HG03039 (cell line): ENCODE results near the gene TMC8.
"Not testable (repeated sequence)": the region's sequence is repeated elsewhere in the genome, so short reads cannot be mapped to it uniquely, and the experiment has no call there.

Experiments used
- ATAC-seq: cut with Tn5 transposase; IDR thresholded peaks from one replicate; pipeline ENCODE4 v1.9.1; 2021; ENCODE audit warnings: mild to moderate bottlenecking, moderate library complexity; ENCODE audit not compliant: unreplicated experiment

The TMC8 gene

GRCh38 chr17:78154903-78155811 lies 24.6 kb downstream of the TMC8 start:
- ATAC-seq: no peak

- no peak for ATAC-seq
Measured at GRCh38 chr17:78159575-78160158, 29.1 kb downstream of the TMC8 start.

- no peak for ATAC-seq
Measured at GRCh38 chr17:78163881-78164747, 33.5 kb downstream of the TMC8 start.

DNA sequence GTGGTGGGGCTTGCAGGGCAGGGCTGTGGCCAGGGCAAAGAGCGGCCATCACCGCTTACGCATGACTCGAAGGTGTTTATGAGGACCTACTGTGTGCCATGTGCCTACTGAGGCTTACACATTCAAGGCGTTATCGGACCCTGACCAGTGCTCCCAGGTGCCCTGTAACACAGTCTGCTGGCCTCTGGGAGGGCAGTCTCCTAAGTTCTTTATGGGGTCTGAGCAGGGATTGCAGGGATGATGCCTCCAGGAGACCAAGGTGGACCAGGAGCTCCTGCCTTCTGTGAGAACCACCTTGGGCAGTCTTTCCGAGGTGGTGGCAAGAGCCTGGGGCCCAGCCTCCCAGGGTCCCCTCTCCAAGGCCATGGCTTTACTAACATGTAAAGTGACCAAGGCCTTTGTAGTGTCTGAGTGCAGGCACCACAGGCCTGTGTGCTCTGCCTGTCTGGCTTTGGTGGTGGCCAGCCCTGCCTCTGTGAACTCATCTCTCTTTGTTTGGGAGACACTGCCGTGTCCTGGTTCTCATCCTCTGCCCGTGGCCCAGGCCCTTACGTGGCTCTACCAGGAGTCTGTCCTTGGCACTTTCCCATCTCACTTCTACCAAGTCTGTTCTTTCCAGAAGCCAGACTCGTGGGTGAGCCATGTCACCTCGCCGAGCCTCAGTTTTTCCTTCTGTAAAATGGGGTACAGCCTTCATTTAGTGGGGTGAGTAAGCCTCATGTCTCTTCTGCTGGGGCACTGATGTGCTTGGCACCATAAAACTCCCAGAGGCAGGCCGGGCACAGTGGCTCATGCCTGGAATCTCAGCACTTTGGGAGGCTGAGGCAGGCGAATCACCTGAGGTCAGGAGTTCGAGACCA lies 34.4 kb downstream of the TMC8 start:
- no peak for ATAC-seq

GRCh38 chr17:78166416-78166815 lies 35.8 kb downstream of the TMC8 start:
- ATAC-seq: no peak

DNA sequence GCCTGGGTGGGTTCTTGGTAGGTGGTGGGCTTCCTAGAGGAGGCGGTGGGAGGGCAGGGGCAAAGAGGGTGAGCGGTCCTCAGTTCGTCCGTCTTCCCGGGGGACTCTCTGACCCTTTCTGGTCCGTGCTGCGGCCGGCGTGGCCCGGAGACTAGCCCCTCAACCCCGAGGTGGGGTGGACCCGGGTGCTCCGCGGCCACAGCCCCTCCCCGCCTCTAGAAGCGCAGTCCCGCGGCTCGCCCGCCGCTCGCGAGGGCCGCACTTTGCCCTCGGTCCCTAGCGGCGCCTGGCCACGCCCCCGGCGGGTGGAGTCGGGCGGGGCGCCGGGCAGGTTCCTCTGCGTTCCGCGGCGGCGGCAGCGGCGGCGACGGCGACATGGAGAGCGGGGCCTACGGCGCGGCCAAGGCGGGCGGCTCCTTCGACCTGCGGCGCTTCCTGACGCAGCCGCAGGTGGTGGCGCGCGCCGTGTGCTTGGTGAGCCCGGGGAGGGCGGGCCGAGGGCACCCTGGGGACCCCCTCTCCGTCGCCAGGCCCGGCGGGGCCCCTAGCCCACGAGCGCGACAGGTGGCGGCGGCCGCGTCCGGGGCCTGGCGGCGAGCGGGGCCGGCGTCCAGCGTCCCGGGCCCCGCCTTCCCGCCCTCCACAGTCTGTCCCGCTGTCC lies 37.8 kb downstream of the TMC8 start, which contains the start of gene SYNGR2:
Gene SYNGR2, plus strand, starts transcription at position 340 of the 661 bp plus-strand sequence. Its CDS starts 36 bp downstream, at position 376.
- ATAC-seq: no peak

DNA sequence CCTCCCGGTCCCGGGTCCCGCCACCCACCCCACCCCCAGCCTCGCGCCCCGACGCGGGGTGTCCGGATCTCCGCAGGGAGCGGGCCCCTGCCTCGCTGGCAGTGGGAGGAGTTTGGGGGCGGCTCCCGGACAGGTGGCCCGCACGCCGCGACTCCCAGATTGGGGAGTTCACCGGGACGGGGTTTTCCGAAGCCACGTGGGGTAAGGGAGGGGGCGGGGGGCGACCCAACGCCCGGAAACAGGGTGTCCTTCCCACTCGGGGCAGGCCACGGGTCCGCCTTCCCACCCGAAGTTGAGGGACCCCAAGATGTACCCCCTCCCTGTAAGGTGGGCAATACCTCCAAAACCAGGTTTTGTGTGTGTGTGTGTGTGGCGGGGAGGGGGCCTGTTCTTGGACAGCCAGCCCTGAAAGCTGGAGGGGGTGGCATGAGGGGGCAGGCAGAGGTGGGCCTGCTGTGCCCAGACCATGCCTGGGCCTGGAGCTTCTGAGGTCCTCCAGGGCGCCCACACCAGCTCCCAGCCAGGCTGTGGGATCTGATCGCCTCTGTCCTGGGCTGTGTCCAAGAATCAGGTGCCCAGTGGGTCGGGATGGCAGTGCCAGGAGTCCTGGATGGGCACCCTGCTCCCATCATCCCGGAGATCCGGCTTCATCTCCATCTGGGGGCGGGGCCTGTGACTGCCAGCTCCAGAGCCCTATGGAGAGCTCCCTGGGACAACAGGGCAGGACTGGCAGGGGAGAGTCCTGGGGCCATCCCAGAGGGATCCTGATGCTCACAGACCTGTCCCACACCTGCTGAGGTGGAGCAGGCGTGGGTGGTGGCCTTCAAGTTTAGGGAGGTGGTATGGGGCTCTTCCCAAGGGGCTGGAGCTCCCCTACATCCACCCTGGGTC lies 38.6 kb downstream of the TMC8 start:
- ATAC-seq: no peak

DNA sequence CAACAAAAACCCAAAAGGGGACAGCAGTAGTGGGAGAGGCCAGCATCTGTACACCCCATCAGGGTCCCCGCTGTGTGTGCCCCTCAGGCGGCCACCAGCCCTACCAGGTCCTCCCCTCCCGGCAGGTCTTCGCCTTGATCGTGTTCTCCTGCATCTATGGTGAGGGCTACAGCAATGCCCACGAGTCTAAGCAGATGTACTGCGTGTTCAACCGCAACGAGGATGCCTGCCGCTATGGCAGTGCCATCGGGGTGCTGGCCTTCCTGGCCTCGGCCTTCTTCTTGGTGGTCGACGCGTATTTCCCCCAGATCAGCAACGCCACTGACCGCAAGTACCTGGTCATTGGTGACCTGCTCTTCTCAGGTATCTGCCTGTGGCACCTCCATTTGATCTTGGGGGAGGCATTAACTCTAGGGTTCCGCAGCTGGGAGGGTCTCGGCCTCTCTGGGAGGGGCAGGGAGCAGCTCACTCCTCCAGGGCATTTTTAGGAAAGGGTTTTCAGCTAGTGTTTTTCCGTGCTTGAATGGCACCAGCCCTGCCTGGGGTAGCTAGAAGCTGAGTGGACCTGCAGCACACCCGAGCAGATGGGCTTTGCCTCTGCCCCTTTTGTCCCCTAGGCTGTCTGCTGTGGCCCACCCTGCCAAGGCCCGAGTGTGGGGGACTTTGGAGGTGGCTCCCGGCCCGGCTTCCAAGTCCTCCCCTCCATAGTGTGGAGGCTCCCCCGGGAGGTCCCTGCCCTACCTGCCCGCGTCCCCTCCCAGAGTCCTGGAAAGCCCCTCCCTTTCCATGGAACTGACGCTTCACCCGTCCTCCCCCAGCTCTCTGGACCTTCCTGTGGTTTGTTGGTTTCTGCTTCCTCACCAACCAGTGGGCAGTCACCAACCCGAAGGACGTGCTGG lies 40.4 kb downstream of the TMC8 start:
- no peak for ATAC-seq

GRCh38 chr17:78171591-78172248 lies 41.1 kb downstream of the TMC8 start:
- not testable (repeated sequence) for ATAC-seq

GRCh38 chr17:78172249-78173051 lies 41.9 kb downstream of the TMC8 start:
- no peak for ATAC-seq

- no peak for ATAC-seq
Measured at GRCh38 chr17:78173097-78173715, 42.6 kb downstream of the TMC8 start.

DNA sequence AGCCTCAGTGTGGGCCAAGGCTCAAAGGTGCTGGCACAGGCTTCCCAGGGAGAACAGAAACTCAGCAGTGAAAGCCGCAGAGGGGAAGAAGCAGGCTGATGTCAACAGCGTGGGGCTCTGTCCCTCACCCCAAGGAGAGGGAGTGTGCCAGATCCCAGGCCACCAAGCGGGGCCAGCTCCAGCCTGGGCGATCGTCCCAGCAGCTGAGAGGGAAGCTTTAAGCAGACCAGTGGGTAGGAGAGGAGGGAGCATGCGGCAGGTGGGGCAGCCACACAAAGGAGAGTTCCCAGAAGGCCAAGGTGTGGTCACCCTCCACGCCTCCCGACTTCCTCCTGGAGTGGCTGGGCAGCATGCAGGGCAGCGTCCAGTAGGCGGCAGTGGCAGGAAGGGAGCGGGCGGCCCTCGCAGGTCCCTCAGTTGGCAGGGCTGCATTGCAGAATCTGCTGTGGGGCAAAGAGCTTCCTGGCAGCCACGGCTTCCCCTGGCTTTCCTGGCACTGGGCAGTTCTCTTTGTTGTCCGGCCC lies 43.8 kb downstream of the TMC8 start:
- no peak for ATAC-seq

DNA sequence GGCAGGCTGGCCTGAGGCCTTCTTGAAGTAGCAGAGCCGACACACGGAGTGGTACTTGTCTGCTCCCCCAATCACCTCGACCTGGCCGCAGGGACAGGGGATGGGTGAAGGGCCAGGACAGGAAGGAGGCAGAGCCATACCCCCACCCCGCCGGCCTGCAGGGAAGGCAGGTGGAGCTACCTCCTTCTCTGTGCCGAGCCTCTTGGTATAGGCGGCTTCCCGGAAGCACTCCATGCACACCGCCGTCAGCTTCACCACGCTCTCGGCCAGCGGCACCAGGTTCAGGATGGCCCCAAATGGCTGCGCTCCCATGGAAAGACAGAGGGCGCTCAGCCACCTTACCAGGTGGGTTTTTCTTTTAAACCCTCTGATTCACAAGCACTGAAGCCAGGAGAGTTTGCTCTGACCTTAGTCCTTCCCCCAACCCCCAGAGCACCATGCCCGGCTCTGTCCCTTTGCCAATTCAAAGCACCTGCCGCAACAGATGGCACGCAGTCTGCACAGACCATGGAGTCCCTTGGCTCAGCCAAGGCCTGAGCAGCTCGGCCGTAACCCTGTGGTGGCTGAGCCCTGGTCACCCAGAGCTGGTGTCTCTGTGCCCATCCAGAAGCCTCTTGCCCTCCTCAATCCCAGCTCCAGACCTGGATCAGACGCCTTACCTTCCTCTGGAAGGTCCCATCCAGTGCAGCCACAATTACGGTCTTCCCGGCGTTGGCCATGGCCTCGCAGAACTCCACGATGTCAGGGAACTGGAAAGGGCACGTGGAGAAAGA lies 44.5 kb downstream of the TMC8 start:
- no peak for ATAC-seq

DNA sequence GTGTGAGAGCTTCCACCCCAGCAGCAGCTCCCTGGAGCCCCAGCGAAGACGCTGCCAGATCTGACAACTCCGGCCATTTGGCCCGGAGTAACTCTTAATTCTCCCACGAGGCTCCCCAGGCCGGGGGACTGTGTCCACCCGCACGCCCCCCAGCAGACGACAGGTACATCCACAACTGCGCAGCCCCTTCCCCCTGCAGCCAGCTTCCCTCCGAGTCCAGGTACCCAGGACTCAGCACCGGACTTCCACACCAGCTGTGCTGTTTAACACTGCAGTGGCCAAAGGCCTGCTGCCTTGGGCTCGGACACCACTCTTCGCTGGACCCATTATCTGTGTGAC lies 45.0 kb downstream of the TMC8 start:
- no peak for ATAC-seq

DNA sequence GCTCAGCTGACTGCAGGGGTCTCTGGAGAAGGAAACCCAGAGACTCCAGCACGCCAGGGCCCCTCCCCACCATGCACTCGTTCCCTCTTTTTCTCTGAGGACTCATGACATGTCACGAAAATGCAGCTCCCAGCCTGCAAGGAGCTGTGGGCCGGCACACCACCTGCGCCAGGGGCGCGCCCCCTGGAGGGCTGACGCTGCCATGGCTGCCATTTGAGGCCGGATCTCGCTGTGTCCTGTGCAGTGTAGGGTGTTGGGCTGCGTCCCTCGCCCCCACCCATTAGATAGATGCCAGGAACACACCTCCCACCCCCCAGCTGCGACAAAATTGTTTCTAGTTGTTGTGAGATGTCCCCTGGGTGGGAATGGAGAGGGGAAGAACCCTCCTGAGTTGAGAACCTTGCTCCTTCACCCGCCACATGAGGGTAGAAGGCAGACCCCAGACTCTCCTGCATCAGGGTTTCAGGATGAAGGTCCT lies 46.0 kb downstream of the TMC8 start:
- ATAC-seq: no peak
